K562 (cell line): Measurements from ENCODE around the gene CCNT2. TPM values are rescaled to one million over a fixed set of nuclear protein-coding genes. Genes with fewer than 3 reads are reported as not detected.

Experiments used
- ATF4 ChIP-seq: fragments of 450-650 bp; formaldehyde crosslinking; IDR thresholded peaks from 2 replicates; pipeline ENCODE4 v1.4.0; 2022; ENCODE audit warnings: mild to moderate bottlenecking, moderate library complexity
- BRCA1 ChIP-seq, 2 experiments: fragments of 450-650 bp in 1 of 2; sonication (generic) in 1 of 2; formaldehyde crosslinking in 1 of 2; IDR thresholded peaks; 2 replicates each; pipeline versions ENCODE4 v1.5.0 to v1.6.1; 2017 to 2020; ENCODE audit warnings: mild to moderate bottlenecking in 1 of 2, missing genetic modification reagents in 1 of 2
- E4F1 ChIP-seq: fragments of 250-450 bp; sonication (Bioruptor Pico); IDR thresholded peaks from 2 replicates; pipeline ENCODE4 v1.5.0; 2021; ENCODE audit warnings: mild to moderate bottlenecking, borderline replicate concordance
- FOXJ2 ChIP-seq: fragments of 200-800 bp; sonication (Bioruptor generic); IDR thresholded peaks from 2 replicates; pipeline ENCODE4 v1.6.1; 2016; ENCODE audit warnings: missing genetic modification characterization, missing compliant biosample characterization
- FOXK2 ChIP-seq, 2 experiments: fragments of 450-650 bp; IDR thresholded peaks in 1 of 2; conservative IDR thresholded peaks in 1 of 2; 2 replicates each; pipeline ENCODE4 v1.6.1; 2016; ENCODE audit warnings: low read depth in 2 of 2, mild to moderate bottlenecking in 1 of 2
- ILK ChIP-seq: fragments of 450-650 bp; IDR thresholded peaks from 2 replicates; pipeline ENCODE4 v1.6.1; 2016; ENCODE audit warnings: missing genetic modification characterization, low read depth, mild to moderate bottlenecking, missing compliant biosample characterization, moderate library complexity, borderline replicate concordance
- KDM1A ChIP-seq, 2 experiments: fragments of 450-650 bp; IDR thresholded peaks; 2 replicates each; pipeline ENCODE4 v1.6.1; 2016; ENCODE audit warnings: mild to moderate bottlenecking in 2 of 2
- KDM2B ChIP-seq: fragments of 250-450 bp; sonication (Bioruptor Pico); IDR thresholded peaks from 2 replicates; pipeline ENCODE4 v1.8.0; 2021; ENCODE audit warnings: mild to moderate bottlenecking, moderate library complexity
- L3MBTL2 ChIP-seq: fragments of 450-650 bp; IDR thresholded peaks from 2 replicates; pipeline ENCODE4 v1.6.1; 2016; ENCODE audit warnings: mild to moderate bottlenecking, moderate library complexity
- NCOR1 ChIP-seq: fragments of 450-650 bp; IDR thresholded peaks from 2 replicates; pipeline ENCODE4 v1.6.1; 2016; ENCODE audit warnings: mild to moderate bottlenecking, moderate library complexity
- PHF20 ChIP-seq: fragments of 450-650 bp; IDR thresholded peaks from 2 replicates; pipeline ENCODE4 v1.6.1; 2018; ENCODE audit not compliant: partially characterized antibody
- PYGO2 ChIP-seq: fragments of 450-650 bp; IDR thresholded peaks from 2 replicates; pipeline ENCODE4 v1.6.1; 2016; ENCODE audit warnings: mild to moderate bottlenecking, missing genetic modification characterization, moderate library complexity, missing compliant biosample characterization
- SMAD3 ChIP-seq: fragments of 450-650 bp; formaldehyde crosslinking; conservative IDR thresholded peaks from 2 replicates; pipeline ENCODE4 v1.4.0; 2020; ENCODE audit warnings: mild to moderate bottlenecking
- SMARCC2 ChIP-seq: fragments of 450-650 bp; IDR thresholded peaks from 2 replicates; pipeline ENCODE4 v1.6.1; 2017; ENCODE audit warnings: antibody characterized with exemption, moderate library complexity, mild to moderate bottlenecking, low read depth
- SPI1 ChIP-seq: IDR thresholded peaks from 2 replicates; pipeline ENCODE4 v1.6.1; 2011; ENCODE audit warnings: low read depth, low read length, control low read depth, borderline replicate concordance
- SUPT5H ChIP-seq: fragments of 450-650 bp; IDR thresholded peaks from 2 replicates; pipeline ENCODE4 v1.6.1; 2016
- TEAD2 ChIP-seq: fragments of 450-650 bp; IDR thresholded peaks from 2 replicates; pipeline ENCODE4 v1.6.1; 2016; ENCODE audit warnings: missing genetic modification characterization, control low read depth, missing compliant biosample characterization
- ZBTB5 ChIP-seq: fragments of 450-650 bp; IDR thresholded peaks from 2 replicates; pipeline ENCODE4 v1.6.1; 2017; ENCODE audit warnings: antibody characterized with exemption
- ZNF274 ChIP-seq: IDR thresholded peaks from 2 replicates; pipeline ENCODE4 v1.6.1; 2011; ENCODE audit warnings: low read depth, mild to moderate bottlenecking, low read length, moderate library complexity, borderline replicate concordance
- ZNF311 ChIP-seq: fragments of 250-450 bp; sonication (Bioruptor Pico); IDR thresholded peaks from 2 replicates; pipeline ENCODE4 v1.4.0; 2020; ENCODE audit warnings: mild to moderate bottlenecking, moderate library complexity
- ZNF384 ChIP-seq: IDR thresholded peaks from 2 replicates; pipeline ENCODE4 v1.6.1; 2012; ENCODE audit warnings: low read depth, low read length, improper control_type of control experiment
- ZNF395 ChIP-seq: fragments of 200-800 bp; sonication (Bioruptor generic); IDR thresholded peaks from 2 replicates; pipeline ENCODE4 v1.6.1; 2017; ENCODE audit warnings: missing genetic modification characterization, missing compliant biosample characterization
- polyA plus RNA-seq, 8 experiments: library from polyadenylated mRNA; depleted of rRNA in 4 of 8; stranded (reverse) in 5 of 8; unstranded in 3 of 8; fragments of >200 nt; fragmentation: Nextera tagmentation in 2 of 8; fragmentation: Illumina TruSeq in 1 of 8; extraction: Ambion mirVana in 2 of 8; extraction: Trizol in 1 of 8; gene quantifications; 2 replicates each; pipeline versions ENCODE4 v1.2.1 to v1.2.3, GENCODE V29; 2011 to 2014; ENCODE audit warnings: inconsistent platforms in 1 of 8, missing spikeins in 1 of 8
- total RNA-seq, 7 experiments: library from RNA; depleted of rRNA in 6 of 7; stranded (reverse); fragments of >200 nt in 6 of 7; fragmentation: Illumina TruSeq in 2 of 7; extraction: Trizol in 2 of 7; gene quantifications; 2 replicates each; pipeline versions ENCODE4 v1.2.1 to v1.2.3, GENCODE V29; 2011 to 2021; ENCODE audit warnings: low replicate concordance in 1 of 7

CCNT2 gene
- total and polyA plus RNA-seq, 9 of the 15 experiments (the other 6 are each of a cell fraction or from before 2014, with no cell fraction given): 12.6 to 30.0 (median 22.7) TPM

- TF ChIP-seq ATF4: no peak
- 0 out of 2 replicates have a peak, but pooled peaks have one; percentile 9 for TF ChIP-seq SPI1
- TF ChIP-seq ZNF384: no peak
- TF ChIP-seq ZNF274: no peak
- no peak for TF ChIP-seq L3MBTL2
- no peak for TF ChIP-seq E4F1 (CRISPR knock-in tag)
- no peak for TF ChIP-seq FOXJ2
- TF ChIP-seq FOXK2 (conservative IDR thresholded peaks at IDR 0.05 in 1 of 2, IDR thresholded peaks at IDR 0.05 in 1 of 2; ENCODE audit: low read depth in 2 of 2): peak in 1 of 2 experiments; percentile 11; a peak in 1 of 4 replicates
- TF ChIP-seq NCOR1: no peak
- no peak for TF ChIP-seq ILK (tag)
- TF ChIP-seq ZBTB5: no peak
- TF ChIP-seq KDM1A (IDR thresholded peaks at IDR 0.05): no peak
- TF ChIP-seq BRCA1 (IDR thresholded peaks at IDR 0.05): no peak
- no peak for TF ChIP-seq BRCA1 (CRISPR knock-in tag; IDR thresholded peaks at IDR 0.05)
- peak; percentile 57 for TF ChIP-seq PHF20
- TF ChIP-seq SMARCC2: 0 out of 2 replicates have a peak, but pooled peaks have one; percentile 46
- no peak for TF ChIP-seq ZNF311 (CRISPR knock-in tag)
- peak; percentile 86 for TF ChIP-seq SUPT5H
- TF ChIP-seq PYGO2 (tag): no peak
- no peak for TF ChIP-seq ZNF395 (CRISPR knock-in tag)
- no peak for TF ChIP-seq KDM2B (CRISPR knock-in tag)
- no peak for TF ChIP-seq TEAD2 (tag)
- no peak for TF ChIP-seq SMAD3 (CRISPR knock-in tag)
Observed at GRCh38 chr2:134917888-134918525, 615 bp upstream of the CCNT2 start (continued).
